Glutamatergic neuron (in vitro differentiated cells): Measurements from ENCODE around the gene ATE1. TPM values are rescaled to one million over a fixed set of nuclear protein-coding genes. Genes with fewer than 3 reads are reported as not detected.
"Not testable (repeated sequence)": the region's sequence is repeated elsewhere in the genome, so short reads cannot be mapped to it uniquely, and the experiment has no call there.

Experiments used
- DNase-seq: peaks from one replicate; pipeline ENCODE4 v3.0.0; 2022
- H3K27ac Mint-ChIP-seq: one replicate; pipeline ENCODE4 v1.8.0; 2020; ENCODE audit warnings: mild to moderate bottlenecking, mixed read lengths, inconsistent platforms; ENCODE audit not compliant: unreplicated experiment
- H3K27me3 Mint-ChIP-seq: one replicate; pipeline ENCODE4 v1.8.0; 2020; ENCODE audit warnings: mild to moderate bottlenecking, moderate library complexity, mixed read lengths, inconsistent platforms; ENCODE audit not compliant: unreplicated experiment
- H3K36me3 Mint-ChIP-seq: one replicate; pipeline ENCODE4 v1.8.0; 2020; ENCODE audit warnings: mild to moderate bottlenecking, mixed read lengths, inconsistent platforms; ENCODE audit not compliant: unreplicated experiment
- H3K4me1 Mint-ChIP-seq: one replicate; pipeline ENCODE4 v1.8.0; 2020; ENCODE audit warnings: mild to moderate bottlenecking, low read depth, mixed read lengths, inconsistent platforms; ENCODE audit not compliant: unreplicated experiment
- H3K4me3 Mint-ChIP-seq: one replicate; pipeline ENCODE4 v1.8.0; 2020; ENCODE audit warnings: mild to moderate bottlenecking, mixed read lengths, inconsistent platforms; ENCODE audit not compliant: unreplicated experiment
- H3K9me3 Mint-ChIP-seq: one replicate; pipeline ENCODE4 v1.8.0; 2020; ENCODE audit warnings: mild to moderate bottlenecking, moderate library complexity, mixed read lengths, inconsistent platforms; ENCODE audit not compliant: unreplicated experiment
- CTCF ChIP-seq: fragments of 200-600 bp; sonication (generic); IDR thresholded peaks from one replicate; pipeline ENCODE4 v1.5.0; 2021; ENCODE audit not compliant: partially characterized antibody, unreplicated experiment
- total RNA-seq: library from RNA; stranded (reverse); fragmentation: NEBNext Ultra II Directional; extraction: Animal tissue kit (Norgen Biotek cat#: 25700); gene quantifications from one replicate; pipeline ENCODE4 v1.2.1, GENCODE V29; 2021; ENCODE audit not compliant: unreplicated experiment

ATE1 gene
- total RNA-seq, 1 donor from 2014 or later, result 30.4 TPM

GRCh38 chr10:121831237-121831636, 96.6 kb downstream of the ATE1 start:
- no peaks in the 10 kb centered on the region for H3K4me1 Mint-ChIP-seq
- DNase-seq, result no peak

GRCh38 chr10:121830101-121830500, 97.7 kb downstream of the ATE1 start:
- Mint-ChIP-seq H3K27me3 (no peaks in the 10 kb centered on the region), H3K4me3 (no peak overlapping the region), H3K27ac (no peak overlapping the region), H3K4me1 (no peaks in the 10 kb centered on the region), H3K36me3 (no peaks in the 10 kb centered on the region), H3K9me3 (no peaks in the 10 kb centered on the region)
- no peak for DNase-seq
- no peak for TF ChIP-seq CTCF

More at GRCh38 chr10:121831237-121831636, 96.6 kb downstream of the ATE1 start:
- H3K27me3 Mint-ChIP-seq, result peaks cover 1% of the 10 kb centered on the region
- H3K36me3 Mint-ChIP-seq, result no peaks in the 10 kb centered on the region
- no peak for TF ChIP-seq CTCF
- H3K9me3 Mint-ChIP-seq, result no peaks in the 10 kb centered on the region
- no peak overlapping the region for H3K27ac Mint-ChIP-seq
- no peak overlapping the region for H3K4me3 Mint-ChIP-seq

GRCh38 chr10:121828045-121828444, 99.8 kb downstream of the ATE1 start:
- Mint-ChIP-seq H3K4me1 (no peaks in the 10 kb centered on the region), H3K4me3 (no peak overlapping the region), H3K36me3 (no peaks in the 10 kb centered on the region), H3K27ac (no peak overlapping the region), H3K27me3 (no peaks in the 10 kb centered on the region), H3K9me3 (no peaks in the 10 kb centered on the region)
- no peak for DNase-seq
- no peak for TF ChIP-seq CTCF

GRCh38 chr10:121826773-121827172, 101.1 kb downstream of the ATE1 start:
- H3K36me3 Mint-ChIP-seq, result not testable (repeated sequence)

DNA sequence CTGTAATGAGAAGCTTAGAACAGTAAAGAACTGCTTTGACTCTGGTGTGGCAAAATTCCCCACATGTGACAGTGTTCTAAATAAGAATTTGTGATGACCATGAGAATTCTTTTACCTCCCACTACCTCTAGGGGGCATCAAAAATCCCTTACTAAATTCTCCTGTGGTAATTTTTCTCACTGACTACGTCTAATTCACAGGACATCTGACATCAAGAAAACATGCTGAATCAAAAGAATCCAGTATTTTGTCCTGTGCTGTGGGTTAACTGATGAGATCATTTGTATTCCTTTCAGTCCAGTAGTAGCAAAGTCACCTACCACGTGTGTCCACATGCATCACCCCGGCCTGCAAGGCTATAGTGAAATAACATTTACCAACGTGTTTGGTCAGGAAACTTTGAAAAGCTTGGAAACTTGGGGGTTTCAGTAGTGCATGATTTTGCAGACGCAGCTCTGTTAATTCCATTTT, 103.8 kb downstream of the ATE1 start:
- Mint-ChIP-seq H3K27ac (no peak overlapping the region), H3K4me3 (no peak overlapping the region), H3K4me1 (no peaks in the 10 kb centered on the region), H3K36me3 (no peaks in the 10 kb centered on the region), H3K9me3 (no peaks in the 10 kb centered on the region), H3K27me3 (no peaks in the 10 kb centered on the region)
- DNase-seq, result no peak
- TF ChIP-seq CTCF, result peak; percentile 80

More at GRCh38 chr10:121826773-121827172, 101.1 kb downstream of the ATE1 start:
- DNase-seq, H3K9me3 Mint-ChIP-seq, H3K27ac Mint-ChIP-seq, H3K4me1 Mint-ChIP-seq, H3K27me3 Mint-ChIP-seq, H3K4me3 Mint-ChIP-seq: not testable (repeated sequence)
